ENCODE results near the gene ASB16. TPM values are rescaled to one million over a fixed set of nuclear protein-coding genes. Genes with fewer than 3 reads are reported as not detected.
"Not testable (repeated sequence)": the region's sequence is repeated elsewhere in the genome, so short reads cannot be mapped to it uniquely, and the experiment has no call there.

ASB16 gene
- total and polyA plus RNA-seq, 4 donors, result 0.10 to 0.11 (median 0.10) TPM; not detected in 1

- DNase-seq (no peak), ATAC-seq (ENCODE audit: insufficient read depth, low FRiP score) (no peak)
- WGBS, 2 donors, result 79 to 83% methylated on average over 7 of the region's 7 CpGs
- H3K27ac ChIP-seq (ENCODE audit: low read depth in 1 of 2, low read length in 1 of 2), result peak overlapping the region in 1 of 2 donors; percentile 92
- H3K36me3 ChIP-seq (ENCODE audit: control insufficient read depth in 4 of 4, insufficient read depth in 4 of 4, low read length in 4 of 4), result peaks cover 0 to 6% (median 0%) of the 10 kb centered on the region in 4 donors
- no peak overlapping the region for H3K9ac ChIP-seq (ENCODE audit: insufficient read depth in 1 of 2, low read length in 2 of 2)
- H3K4me1 ChIP-seq (ENCODE audit: control insufficient read depth in 5 of 5, insufficient read depth in 5 of 5, low read length in 5 of 5), result peaks cover 0 to 12% (median 2%) of the 10 kb centered on the region in 5 donors
- TF ChIP-seq CTCF (IDR thresholded peaks at IDR 0.05; ENCODE audit: control extremely low read depth, extremely low read depth), result no peak
- no peaks in the 10 kb centered on the region for H3K27me3 ChIP-seq (ENCODE audit: control insufficient read depth in 3 of 3, insufficient read depth in 3 of 3, low read length in 2 of 3)
- no peaks in the 10 kb centered on the region for H3K9me3 ChIP-seq (ENCODE audit: control insufficient read depth in 4 of 4, insufficient read depth in 3 of 4, low read length in 3 of 4)
- no peak overlapping the region for H3K4me3 ChIP-seq
These were observed 25.4 kb upstream of the ASB16 start for GRCh38 chr17:44144966-44145739.

- 51 to 57% methylated on average over 2 of the region's 2 CpGs for WGBS, 2 donors
- H3K9ac ChIP-seq (ENCODE audit: insufficient read depth in 1 of 2, low read length in 2 of 2), result no peak overlapping the region
- peak overlapping the region in 1 of 2 donors; percentile 92 for H3K27ac ChIP-seq (ENCODE audit: low read depth in 1 of 2, low read length in 1 of 2)
- ATAC-seq (ENCODE audit: insufficient read depth, low FRiP score) (no peak), DNase-seq (no peak)
- no peak for TF ChIP-seq CTCF (IDR thresholded peaks at IDR 0.05; ENCODE audit: control extremely low read depth, extremely low read depth)
- H3K4me1 ChIP-seq (ENCODE audit: control insufficient read depth in 5 of 5, insufficient read depth in 5 of 5, low read length in 5 of 5), result peaks cover 0 to 8% (median 2%) of the 10 kb centered on the region in 5 donors
- H3K36me3 ChIP-seq (ENCODE audit: control insufficient read depth in 4 of 4, insufficient read depth in 4 of 4, low read length in 4 of 4), result peaks cover 0 to 6% (median 0%) of the 10 kb centered on the region in 4 donors
- no peaks in the 10 kb centered on the region for H3K27me3 ChIP-seq (ENCODE audit: control insufficient read depth in 3 of 3, insufficient read depth in 3 of 3, low read length in 2 of 3)
- no peaks in the 10 kb centered on the region for H3K9me3 ChIP-seq (ENCODE audit: control insufficient read depth in 4 of 4, insufficient read depth in 3 of 4, low read length in 3 of 4)
- no peak overlapping the region for H3K4me3 ChIP-seq
These were observed 23.8 kb upstream of the ASB16 start for GRCh38 chr17:44146375-44147346.

- 93 to 94% methylated on average over 4 of the region's 4 CpGs for WGBS, 2 donors
- no peak overlapping the region for H3K4me3 ChIP-seq
These were observed 22.7 kb upstream of the ASB16 start for GRCh38 chr17:44147812-44148211.

GRCh38 chr17:44149066-44149465 is 21.4 kb upstream of the ASB16 start:
- H3K27ac ChIP-seq (ENCODE audit: low read depth in 1 of 2, low read length in 1 of 2); H3K27me3 ChIP-seq (ENCODE audit: control insufficient read depth in 3 of 3, insufficient read depth in 3 of 3, low read length in 2 of 3); H3K36me3 ChIP-seq (ENCODE audit: control insufficient read depth in 4 of 4, insufficient read depth in 4 of 4, low read length in 4 of 4); DNase-seq; ATAC-seq (ENCODE audit: insufficient read depth, low FRiP score); H3K4me3 ChIP-seq; H3K9me3 ChIP-seq (ENCODE audit: control insufficient read depth in 4 of 4, insufficient read depth in 3 of 4, low read length in 3 of 4); H3K4me1 ChIP-seq (ENCODE audit: control insufficient read depth in 5 of 5, insufficient read depth in 5 of 5, low read length in 5 of 5); H3K9ac ChIP-seq (ENCODE audit: insufficient read depth in 1 of 2, low read length in 2 of 2): not testable (repeated sequence)
- 45 to 73% methylated on average over 3 of the region's 3 CpGs for WGBS, 2 donors

More at GRCh38 chr17:44147812-44148211, 22.7 kb upstream of the ASB16 start:
- H3K4me1 ChIP-seq (ENCODE audit: control insufficient read depth in 5 of 5, insufficient read depth in 5 of 5, low read length in 5 of 5), result peaks cover 0 to 4% (median 0%) of the 10 kb centered on the region in 5 donors
- no peak overlapping the region for H3K9ac ChIP-seq (ENCODE audit: insufficient read depth in 1 of 2, low read length in 2 of 2)
- peak overlapping the region in 1 of 2 donors; percentile 37 for H3K27ac ChIP-seq (ENCODE audit: low read depth in 1 of 2, low read length in 1 of 2)
- H3K27me3 ChIP-seq (ENCODE audit: control insufficient read depth in 3 of 3, insufficient read depth in 3 of 3, low read length in 2 of 3), result no peaks in the 10 kb centered on the region
- no peaks in the 10 kb centered on the region for H3K9me3 ChIP-seq (ENCODE audit: control insufficient read depth in 4 of 4, insufficient read depth in 3 of 4, low read length in 3 of 4)
- ATAC-seq (ENCODE audit: insufficient read depth, low FRiP score) (no peak), DNase-seq (no peak)
- no peak for TF ChIP-seq CTCF (IDR thresholded peaks at IDR 0.05; ENCODE audit: control extremely low read depth, extremely low read depth)
- peaks cover 0 to 6% (median 0%) of the 10 kb centered on the region in 4 donors for H3K36me3 ChIP-seq (ENCODE audit: control insufficient read depth in 4 of 4, insufficient read depth in 4 of 4, low read length in 4 of 4)
